ENCODE results near the gene PRKCE. TPM values are rescaled to one million over a fixed set of nuclear protein-coding genes. Genes with fewer than 3 reads are reported as not detected.

The PRKCE gene
- polyA plus RNA-seq, 1 experiment: 16.7 TPM

- ChIA-PET CTCF (no interaction called here), POLR2A (no interaction called here)
- DNase-seq (ENCODE audit: low read depth, low spot score): no peak
- Histone ChIP-seq H3K27ac (ENCODE audit: low read depth, low read length) (no peak overlapping the region), H3K27me3 (ENCODE audit: control insufficient read depth, insufficient read depth, low read length) (no peaks in the 10 kb centered on the region), H3K9me3 (ENCODE audit: control insufficient read depth, insufficient read depth, low read length) (peaks cover 6% of the 10 kb centered on the region), H3K4me3 (ENCODE audit: low read depth, low read length) (no peak overlapping the region)
- TF ChIP-seq CTCF (IDR thresholded peaks at IDR 0.05; ENCODE audit: low read depth, low read length): no peak
These were observed 56.2 kb downstream of the PRKCE start for GRCh38 chr2:45707661-45708060.

- Histone ChIP-seq H3K27me3 (ENCODE audit: control insufficient read depth, insufficient read depth, low read length) (no peaks in the 10 kb centered on the region), H3K27ac (ENCODE audit: low read depth, low read length) (no peak overlapping the region), H3K4me3 (ENCODE audit: low read depth, low read length) (no peak overlapping the region), H3K9me3 (ENCODE audit: control insufficient read depth, insufficient read depth, low read length) (peaks cover 6% of the 10 kb centered on the region)
- ChIA-PET POLR2A (no interaction called here), CTCF (no interaction called here)
- no peak for TF ChIP-seq CTCF (IDR thresholded peaks at IDR 0.05; ENCODE audit: low read depth, low read length)
- DNase-seq (ENCODE audit: low read depth, low spot score): no peak
These were observed 57.0 kb downstream of the PRKCE start for GRCh38 chr2:45708501-45708900.

GRCh38 chr2:45709137-45709536 is 57.7 kb downstream of the PRKCE start:
- ChIA-PET CTCF (no interaction called here), POLR2A (no interaction called here)
- Histone ChIP-seq H3K27ac (ENCODE audit: low read depth, low read length) (no peak overlapping the region), H3K4me3 (ENCODE audit: low read depth, low read length) (no peak overlapping the region), H3K9me3 (ENCODE audit: control insufficient read depth, insufficient read depth, low read length) (peaks cover 6% of the 10 kb centered on the region), H3K27me3 (ENCODE audit: control insufficient read depth, insufficient read depth, low read length) (no peaks in the 10 kb centered on the region)
- DNase-seq (ENCODE audit: low read depth, low spot score): no peak
- TF ChIP-seq CTCF (IDR thresholded peaks at IDR 0.05; ENCODE audit: low read depth, low read length): no peak

- Histone ChIP-seq H3K4me3 (ENCODE audit: low read depth, low read length) (no peak overlapping the region), H3K27ac (ENCODE audit: low read depth, low read length) (peak overlapping the region; percentile 11), H3K9me3 (ENCODE audit: control insufficient read depth, insufficient read depth, low read length) (peaks cover 6% of the 10 kb centered on the region), H3K27me3 (ENCODE audit: control insufficient read depth, insufficient read depth, low read length) (no peaks in the 10 kb centered on the region)
- DNase-seq (ENCODE audit: low read depth, low spot score): no peak
- POLR2A ChIA-PET: no interaction called here
- TF ChIP-seq CTCF (IDR thresholded peaks at IDR 0.05; ENCODE audit: low read depth, low read length): no peak
- CTCF ChIA-PET: no interaction called here
These were observed 59.0 kb downstream of the PRKCE start for GRCh38 chr2:45710468-45710867.

GRCh38 chr2:45711224-45711623 is 59.7 kb downstream of the PRKCE start:
- Histone ChIP-seq H3K9me3 (ENCODE audit: control insufficient read depth, insufficient read depth, low read length) (peaks cover 6% of the 10 kb centered on the region), H3K4me3 (ENCODE audit: low read depth, low read length) (no peak overlapping the region), H3K27me3 (ENCODE audit: control insufficient read depth, insufficient read depth, low read length) (no peaks in the 10 kb centered on the region), H3K27ac (ENCODE audit: low read depth, low read length) (no peak overlapping the region)
- DNase-seq (ENCODE audit: low read depth, low spot score): no peak
- ChIA-PET POLR2A (no interaction called here), CTCF (no interaction called here)
- no peak for TF ChIP-seq CTCF (IDR thresholded peaks at IDR 0.05; ENCODE audit: low read depth, low read length)
